HG03064 (cell line): ENCODE results near the gene STXBP2.
A peak's percentile ranks its signal among the peaks of the same experiment; 100 is the strongest.

ENCODE experiments used
- ATAC-seq: cut with Tn5 transposase; IDR thresholded peaks from one replicate; pipeline ENCODE4 v1.9.1; 2021; ENCODE audit warnings: low read depth; ENCODE audit not compliant: unreplicated experiment

STXBP2 gene

DNA sequence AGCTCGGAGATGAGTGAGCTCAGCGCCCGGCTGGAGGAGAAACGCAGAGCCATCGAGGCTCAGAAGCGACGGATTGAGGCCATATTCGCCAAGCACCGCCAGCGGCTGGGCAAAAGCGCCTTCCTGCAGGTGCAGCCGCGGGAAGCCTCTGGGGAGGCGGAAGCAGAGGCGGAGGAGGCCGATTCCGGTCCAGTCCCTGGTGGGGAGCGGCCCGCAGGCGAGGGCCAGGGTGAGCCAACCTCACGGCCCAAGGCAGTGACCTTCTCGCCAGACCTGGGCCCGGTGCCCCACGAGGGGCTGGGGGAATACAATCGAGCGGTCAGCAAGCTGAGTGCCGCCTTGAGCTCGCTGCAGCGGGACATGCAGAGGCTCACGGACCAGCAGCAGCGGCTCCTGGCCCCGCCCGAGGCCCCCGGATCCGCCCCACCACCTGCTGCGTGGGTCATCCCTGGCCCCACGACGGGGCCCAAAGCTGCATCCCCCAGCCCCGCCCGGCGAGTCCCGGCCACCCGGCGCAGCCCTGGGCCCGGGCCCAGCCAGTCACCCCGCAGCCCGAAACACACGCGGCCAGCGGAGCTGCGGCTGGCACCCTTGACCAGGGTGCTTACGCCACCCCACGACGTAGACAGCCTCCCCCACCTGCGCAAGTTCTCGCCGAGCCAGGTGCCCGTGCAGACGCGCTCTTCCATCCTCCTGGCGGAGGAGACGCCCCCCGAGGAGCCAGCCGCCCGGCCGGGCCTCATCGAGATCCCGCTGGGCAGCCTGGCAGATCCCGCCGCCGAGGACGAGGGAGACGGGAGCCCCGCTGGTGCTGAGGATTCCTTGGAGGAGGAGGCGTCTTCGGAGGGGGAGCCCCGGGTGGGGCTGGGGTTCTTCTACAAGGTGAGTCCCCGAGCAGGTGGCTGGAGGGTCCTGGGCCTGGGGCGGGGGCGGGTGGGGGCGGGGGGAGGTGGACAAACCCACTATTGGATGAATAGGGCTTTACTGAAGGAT, 24.3 kb upstream of the STXBP2 start:
- ATAC-seq, result no peak

DNA sequence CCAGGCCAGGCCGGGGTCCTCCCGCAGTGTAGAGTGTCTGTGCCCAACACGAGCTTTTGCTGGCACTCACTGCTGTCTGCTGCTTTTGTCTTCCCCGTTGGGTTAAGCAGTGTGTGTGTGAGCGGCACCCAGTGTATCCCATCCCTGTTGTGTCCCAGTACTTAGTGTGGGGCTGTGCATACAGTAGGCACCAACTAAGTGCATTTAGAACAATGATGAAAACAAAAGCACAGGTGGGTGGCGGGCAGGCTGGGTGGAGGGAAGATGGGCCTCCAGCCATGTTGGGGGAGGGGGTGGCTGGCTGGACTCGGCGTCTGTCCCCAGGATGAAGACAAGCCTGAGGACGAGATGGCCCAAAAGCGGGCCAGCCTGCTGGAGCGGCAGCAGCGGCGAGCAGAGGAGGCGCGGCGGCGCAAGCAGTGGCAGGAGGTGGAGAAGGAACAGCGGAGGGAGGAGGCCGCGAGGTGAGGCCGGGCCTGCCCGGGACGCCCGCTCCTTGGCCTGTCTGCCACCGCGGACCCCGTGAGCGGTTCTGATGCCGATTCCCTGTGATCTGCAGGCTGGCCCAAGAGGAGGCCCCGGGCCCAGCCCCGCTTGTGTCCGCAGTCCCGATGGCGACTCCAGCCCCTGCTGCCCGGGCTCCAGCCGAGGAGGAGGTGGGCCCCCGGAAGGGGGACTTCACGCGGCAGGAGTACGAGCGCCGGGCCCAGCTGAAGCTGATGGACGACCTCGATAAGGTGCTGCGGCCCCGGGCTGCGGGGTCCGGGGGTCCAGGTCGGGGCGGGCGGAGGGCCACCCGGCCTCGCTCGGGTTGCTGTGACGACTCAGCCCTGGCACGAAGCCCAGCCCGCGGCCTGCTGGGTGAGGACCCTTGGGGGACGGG, 21.8 kb upstream of the STXBP2 start:
- no peak for ATAC-seq

DNA sequence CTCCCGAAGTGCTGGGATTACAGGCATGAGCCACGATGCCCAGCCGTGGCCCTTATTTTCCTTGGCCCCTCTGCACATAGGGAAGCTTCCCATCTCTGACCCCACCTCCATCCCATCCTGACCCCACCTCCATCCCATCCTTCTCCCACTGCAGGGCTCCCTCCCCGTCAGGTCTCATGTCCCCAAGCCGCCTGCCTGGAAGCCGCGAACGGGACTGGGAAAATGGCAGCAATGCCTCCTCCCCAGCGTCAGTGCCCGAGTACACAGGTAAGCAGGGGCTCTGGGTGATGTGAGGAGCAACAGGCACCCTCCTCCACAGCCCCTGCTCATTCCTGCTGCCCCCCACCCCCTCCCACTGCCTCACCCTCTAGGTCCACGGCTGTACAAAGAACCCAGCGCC, 19.7 kb upstream of the STXBP2 start:
- ATAC-seq, result no peak

- no peak for ATAC-seq
These were observed 19.2 kb upstream of the STXBP2 start for GRCh38 chr19:7617735-7618134.

DNA sequence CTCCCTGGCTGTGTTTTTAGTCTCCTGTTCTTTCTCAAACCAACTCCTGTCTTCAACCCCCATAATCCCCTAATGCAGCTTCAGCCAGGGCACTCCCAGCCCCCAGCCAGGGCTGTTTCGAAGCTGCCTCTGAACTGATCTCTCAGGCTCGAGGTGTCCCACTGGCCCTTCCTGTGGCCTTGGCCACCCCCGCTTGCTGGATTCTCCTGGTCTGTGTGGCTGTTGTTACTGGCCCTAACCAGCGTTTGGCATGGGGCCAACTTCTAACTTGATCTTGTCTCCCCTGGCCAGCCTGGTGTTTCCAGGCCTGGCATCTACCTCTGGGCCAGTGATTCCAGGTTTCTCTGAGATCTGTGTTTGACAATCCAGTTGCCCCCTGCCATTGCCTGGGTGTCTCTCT, 18.6 kb upstream of the STXBP2 start:
- ATAC-seq, result no peak

GRCh38 chr19:7618771-7619510, 18.0 kb upstream of the STXBP2 start:
- ATAC-seq, result no peak

DNA sequence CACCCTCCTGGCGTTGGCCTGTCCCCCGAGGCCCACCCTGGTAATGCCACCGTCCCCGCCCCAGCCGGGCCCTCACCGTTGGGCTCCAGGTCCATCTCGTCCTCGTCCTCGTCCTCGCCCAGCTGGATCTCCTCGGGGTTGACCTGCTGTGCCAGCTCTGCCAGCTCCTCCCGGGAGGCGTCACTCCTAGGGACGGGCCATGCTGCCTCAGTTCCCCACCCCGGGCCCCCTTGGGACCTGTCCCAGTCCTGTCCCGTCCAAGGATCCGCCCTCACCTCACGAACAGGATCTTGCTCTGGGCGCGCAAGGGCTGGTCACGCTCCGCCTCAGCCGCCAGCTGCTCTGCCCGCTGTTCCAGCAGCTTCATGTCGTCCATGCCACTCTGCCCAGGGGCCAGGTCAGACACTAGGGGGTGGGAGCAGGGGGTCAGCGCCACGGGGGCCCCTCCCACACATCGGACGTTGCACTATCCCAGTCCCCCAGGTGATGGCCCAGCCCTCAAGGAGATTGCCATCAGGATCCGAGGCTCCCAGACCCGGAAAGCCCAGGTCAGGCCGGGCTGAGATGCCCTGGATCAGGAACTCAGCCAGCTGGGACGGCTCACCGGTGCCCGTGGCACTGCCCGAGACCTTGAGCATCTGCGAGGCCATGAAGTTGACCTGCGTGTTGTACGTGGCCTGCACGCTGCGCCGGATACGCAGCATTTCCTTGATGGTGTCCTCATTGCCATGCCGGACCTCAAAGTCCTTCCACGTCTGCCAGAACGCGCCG, 17.1 kb upstream of the STXBP2 start:
- ATAC-seq, result no peak

DNA sequence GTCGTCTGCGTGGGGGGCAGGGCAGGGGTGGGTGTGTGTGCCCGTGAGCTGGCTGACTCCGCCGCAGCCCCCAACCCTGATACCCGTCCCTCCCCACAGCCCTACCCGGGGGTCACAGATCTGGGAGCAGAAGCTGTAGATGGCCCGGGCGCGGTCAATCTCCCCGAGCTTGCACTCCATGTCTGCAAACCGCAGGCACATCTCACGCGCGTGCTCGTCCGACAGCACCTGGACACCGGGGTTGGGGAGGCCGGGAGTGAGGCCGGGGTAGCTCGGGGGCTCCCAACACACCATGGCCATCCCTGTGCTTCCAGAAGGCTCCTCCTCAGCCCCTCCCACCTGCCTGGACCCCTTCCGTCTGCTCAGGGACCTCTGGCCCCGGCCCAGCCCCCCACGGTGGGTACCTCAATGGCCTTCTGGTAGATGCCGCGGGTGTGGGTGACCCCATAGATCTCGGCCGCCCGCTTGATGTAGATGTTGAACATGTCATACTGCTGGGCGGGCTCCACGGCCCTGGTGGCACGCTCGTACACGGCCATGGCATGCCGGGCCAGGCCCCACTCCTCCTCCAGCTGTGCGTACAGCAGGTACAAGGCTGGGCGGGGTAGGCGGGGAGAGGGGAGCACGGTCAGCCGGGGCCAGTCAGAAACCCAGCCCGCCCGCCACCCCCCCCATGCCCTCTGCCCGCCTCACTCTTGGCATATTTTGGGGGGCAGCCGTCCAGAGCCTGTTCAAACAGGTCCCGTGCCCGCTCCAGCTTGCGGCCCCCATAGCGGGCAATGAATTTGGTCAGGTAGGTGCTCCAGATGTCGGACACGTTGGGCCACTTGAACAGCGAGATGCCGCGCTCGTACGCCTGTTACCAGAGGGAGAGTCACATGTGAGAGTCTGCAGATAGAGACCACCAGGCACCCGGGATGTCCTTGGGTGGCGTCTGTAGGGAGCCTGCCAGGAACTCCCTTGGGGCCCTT, 16.2 kb upstream of the STXBP2 start:
- ATAC-seq, result no peak

DNA sequence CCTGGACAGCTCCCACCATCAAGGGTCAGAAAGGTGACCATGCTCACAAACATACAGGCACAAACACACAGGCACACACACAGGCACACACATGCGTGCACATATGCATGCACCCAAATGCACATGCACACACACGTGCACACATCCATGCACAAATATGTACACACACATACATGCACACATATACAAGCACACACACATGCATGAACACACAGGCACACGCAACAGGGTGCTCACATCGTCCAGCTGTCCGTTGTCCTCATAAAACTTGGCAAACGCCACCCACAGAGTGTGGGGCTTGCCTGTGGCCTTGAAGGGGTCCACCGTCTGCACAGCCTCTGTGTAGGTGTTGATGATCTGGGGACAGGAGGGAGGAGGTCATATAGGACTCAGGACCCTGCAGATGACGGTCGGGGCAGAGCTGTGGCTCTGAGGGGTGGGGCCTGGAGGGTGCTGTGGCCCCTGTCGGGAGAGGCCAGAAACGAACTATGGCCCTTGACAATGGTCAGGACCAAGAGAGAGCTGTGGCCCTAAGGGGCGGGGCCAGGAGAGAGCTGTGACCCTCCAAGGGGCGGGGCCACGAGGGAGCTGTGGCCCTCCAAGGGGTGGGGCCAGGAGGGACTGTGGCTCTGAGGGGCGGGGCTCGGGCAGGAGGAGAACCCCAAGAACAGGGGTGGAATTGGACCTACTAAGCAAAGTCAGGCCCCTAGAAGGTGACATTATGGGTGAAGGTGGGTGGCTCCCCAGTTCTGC, 13.8 kb upstream of the STXBP2 start:
- ATAC-seq, result no peak

DNA sequence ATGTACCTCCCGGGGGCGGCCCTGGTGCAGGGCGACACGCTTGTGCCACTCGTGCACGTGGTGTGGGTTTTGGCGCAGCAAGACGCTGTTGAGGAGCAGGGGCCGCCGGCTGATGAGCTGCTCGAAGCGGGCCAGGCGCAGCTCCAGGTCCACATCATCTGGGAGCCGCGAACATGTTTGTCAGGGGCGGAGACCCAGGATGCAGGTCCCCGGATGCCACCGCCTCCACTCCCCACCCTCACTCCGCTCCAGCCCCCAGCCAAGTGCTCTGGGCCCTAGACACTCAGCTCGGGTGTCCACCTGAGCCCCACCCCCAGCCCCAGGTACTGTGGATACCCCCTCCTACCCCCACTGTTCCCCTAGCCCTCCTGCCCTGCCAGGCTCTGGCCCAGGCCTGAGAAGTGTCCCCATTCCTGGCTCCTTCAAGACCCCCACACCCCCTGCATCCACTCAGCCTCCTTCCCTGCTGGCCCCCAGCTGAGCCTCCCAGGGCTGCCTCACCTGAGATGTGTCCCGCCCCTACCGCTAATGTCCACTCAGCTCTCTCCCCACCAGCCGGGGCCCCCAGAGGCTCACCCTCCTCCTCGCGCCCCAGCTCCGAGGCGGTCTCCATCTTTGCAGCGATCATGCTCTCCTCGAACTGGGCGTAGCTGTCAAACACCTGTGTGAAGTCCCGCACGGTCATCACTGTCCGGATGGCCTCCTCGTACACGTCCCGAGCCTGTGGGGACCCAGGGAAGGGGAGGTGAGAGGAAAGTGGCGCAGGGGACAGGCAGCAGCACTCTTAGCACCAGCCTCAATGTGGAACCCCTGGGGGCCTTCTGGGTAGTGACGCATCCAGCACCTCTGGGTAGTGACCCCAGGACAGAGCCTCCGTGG, 12.9 kb upstream of the STXBP2 start:
- ATAC-seq, result no peak

GRCh38 chr19:7624810-7625209, 12.1 kb upstream of the STXBP2 start:
- no peak for ATAC-seq

DNA sequence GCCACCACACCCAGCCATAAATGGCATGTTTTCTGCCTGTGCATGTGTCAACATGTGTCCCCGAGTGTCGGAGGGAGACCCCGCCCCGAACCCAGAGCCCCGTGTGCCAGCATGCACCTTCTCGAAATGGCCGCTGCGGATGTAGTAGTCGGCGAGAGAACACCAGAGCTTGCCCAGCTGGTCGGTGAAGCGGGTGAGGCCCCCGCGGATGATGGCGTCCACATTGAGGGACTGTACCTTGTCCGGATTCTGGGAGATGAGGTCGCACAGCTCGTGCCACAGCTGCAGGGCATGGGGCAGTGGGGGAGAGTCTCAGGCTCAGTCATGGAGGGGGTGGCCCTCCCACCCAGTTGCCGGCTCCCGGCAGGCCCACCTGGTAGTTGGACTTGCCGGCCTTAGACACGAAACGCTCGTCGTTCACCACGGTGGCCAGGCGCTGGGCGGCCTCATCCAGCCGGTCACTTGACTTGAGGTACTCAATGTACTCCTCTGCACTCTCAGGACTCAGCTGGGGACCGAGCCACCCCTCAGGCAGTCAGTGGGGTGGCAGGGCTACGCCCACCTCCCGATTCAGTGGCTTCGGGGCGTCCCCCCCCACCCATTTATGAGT, 11.0 kb upstream of the STXBP2 start:
- ATAC-seq, result no peak

DNA sequence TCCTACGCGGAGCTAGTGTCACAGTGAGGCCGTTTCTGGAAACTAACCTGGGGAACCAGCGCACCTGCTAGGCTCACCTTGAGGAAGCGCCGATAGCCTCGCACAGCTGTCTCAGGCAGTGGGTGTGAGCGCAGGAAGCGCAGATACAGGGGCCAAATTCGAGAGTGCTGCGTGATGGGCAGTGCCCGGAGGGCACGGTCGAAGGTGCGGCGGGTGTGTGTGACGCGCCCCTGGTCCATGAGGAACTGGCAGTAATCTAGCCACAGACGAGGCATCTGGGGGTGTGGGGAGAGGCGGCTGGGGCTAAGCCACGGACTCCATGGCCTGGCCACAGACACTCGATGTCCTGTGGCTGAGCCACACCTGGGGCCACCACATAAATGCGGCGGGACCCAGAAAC, 9.7 kb upstream of the STXBP2 start:
- no peak for ATAC-seq

GRCh38 chr19:7628589-7629311, 8.2 kb upstream of the STXBP2 start:
- ATAC-seq, result no peak

DNA sequence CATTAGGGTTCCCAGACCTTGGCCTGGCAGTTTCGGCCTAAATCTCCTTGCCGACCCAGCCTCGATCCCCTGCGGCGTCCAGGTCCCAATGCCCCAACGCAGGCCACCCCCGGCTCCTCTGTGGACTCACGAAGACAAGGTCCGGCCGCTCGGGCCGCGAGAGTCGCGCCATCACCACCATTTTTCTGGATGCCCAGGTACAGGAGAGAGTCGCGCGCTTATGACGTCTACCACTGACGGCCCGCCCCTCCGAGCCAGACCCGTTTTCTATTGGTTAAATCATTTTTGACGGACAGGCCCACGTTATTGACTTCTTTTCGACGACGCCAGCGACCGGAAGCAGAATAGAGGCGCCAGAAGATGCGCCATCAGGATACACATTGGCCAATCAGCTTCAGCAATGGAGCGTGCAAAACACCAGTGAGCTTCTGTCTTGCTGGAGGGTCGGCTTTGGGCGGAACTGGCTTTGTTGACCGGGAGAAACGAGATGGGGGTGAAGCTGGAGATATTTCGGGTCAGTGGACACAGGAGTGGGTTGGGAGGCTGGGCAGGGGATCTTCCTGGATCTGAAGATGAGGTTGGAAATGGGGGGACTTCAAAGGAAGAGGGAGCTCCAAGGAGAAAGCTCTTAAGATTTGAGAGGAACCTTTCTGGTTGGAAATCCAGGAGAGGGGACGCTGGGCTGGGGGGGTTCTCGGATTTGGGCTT, 7.4 kb upstream of the STXBP2 start, which contains the start of the genes PET100 and XAB2:
Gene PET100 (plus strand): TSS at position 447 of the 708 bp plus-strand sequence. CDS start 41 bp downstream, at position 488.
Gene XAB2 (minus strand): TSS at position 199 of the 708 bp plus-strand sequence. CDS start 18 bp downstream, at position 181.
- ATAC-seq, result peak; percentile 76
